ENCODE data around the gene XPNPEP3.

DNA sequence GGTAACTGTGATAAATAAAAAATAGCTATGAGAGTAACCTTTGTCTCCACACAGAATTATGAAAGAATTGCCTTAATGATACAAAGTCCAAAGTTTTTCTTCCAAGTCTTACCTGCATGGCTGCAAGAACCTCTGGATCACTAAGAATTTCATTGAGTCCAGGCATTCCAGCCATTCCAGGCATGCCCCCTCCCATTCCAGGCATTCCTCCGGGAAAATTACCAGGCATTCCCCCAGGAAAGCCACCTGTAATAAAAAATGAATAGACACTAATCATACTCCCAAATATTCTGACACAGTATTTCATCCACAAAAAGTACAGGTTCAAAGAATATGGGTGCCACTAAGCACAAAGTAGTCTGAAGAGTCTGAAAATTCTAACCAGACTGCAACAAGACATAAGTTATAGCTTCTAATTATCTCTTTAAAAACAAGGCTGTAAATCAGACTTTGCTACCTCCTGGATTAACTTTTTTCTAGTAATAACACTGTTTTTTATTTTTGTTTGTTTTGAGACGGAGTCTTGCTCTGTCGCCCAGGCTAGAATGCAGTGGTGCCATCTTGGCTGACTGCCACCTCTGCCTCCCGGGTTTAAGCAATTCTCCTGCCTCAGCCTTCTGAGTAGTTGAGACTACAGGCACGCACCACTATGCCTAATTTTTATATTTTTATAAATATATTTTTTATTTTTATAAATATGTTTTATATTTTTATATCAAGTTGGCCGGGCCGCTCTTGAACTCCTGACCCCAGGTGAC is 29.8 kb upstream of the XPNPEP3 start:
- TF ChIP-seq, protein P1, sequence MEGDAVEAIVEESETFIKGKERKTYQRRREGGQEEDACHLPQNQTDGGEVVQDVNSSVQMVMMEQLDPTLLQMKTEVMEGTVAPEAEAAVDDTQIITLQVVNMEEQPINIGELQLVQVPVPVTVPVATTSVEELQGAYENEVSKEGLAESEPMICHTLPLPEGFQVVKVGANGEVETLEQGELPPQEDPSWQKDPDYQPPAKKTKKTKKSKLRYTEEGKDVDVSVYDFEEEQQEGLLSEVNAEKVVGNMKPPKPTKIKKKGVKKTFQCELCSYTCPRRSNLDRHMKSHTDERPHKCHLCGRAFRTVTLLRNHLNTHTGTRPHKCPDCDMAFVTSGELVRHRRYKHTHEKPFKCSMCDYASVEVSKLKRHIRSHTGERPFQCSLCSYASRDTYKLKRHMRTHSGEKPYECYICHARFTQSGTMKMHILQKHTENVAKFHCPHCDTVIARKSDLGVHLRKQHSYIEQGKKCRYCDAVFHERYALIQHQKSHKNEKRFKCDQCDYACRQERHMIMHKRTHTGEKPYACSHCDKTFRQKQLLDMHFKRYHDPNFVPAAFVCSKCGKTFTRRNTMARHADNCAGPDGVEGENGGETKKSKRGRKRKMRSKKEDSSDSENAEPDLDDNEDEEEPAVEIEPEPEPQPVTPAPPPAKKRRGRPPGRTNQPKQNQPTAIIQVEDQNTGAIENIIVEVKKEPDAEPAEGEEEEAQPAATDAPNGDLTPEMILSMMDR (IDR thresholded peaks at IDR 0.05 in 8 of 11, conservative IDR thresholded peaks at IDR 0.05 in 3 of 11): no peak
- no peak for TF ChIP-seq POLR2AphosphoS5 (IDR thresholded peaks at IDR 0.05)
- TF ChIP-seq POLR2A (IDR thresholded peaks at IDR 0.05): no peak

Data from spleen (tissue), 7 donors.